CD14-positive monocyte (primary cell): ENCODE data around the gene PLCB1. TPM values are rescaled to one million over a fixed set of nuclear protein-coding genes. Genes with fewer than 3 reads are reported as not detected.

Experiments used
- DNase-seq, 3 donors: peaks; one replicate each; pipeline ENCODE4 v3.0.0-alpha.2; 2011 to 2022
- H2AFZ ChIP-seq: 2 replicates; pipeline ENCODE4 v1.6.0; 2012; ENCODE audit warnings: mild to moderate bottlenecking, low read depth, low read length, inconsistent platforms; ENCODE audit not compliant: insufficient read depth, poor library complexity, severe bottlenecking
- H3K27ac ChIP-seq, 2 donors: 1 replicate in 1 of 2; 2 replicates in 1 of 2; pipeline ENCODE4 v1.5.1; 2012 to 2013; ENCODE audit warnings: low read length in 2 of 2, control low read depth in 1 of 2, inconsistent platforms in 1 of 2, low read depth in 1 of 2, mild to moderate bottlenecking in 1 of 2
- H3K27me3 ChIP-seq, 2 donors: one replicate each; pipeline versions ENCODE4 v1.6.0 to v1.6.1; 2011 to 2013; ENCODE audit warnings: low read length in 2 of 2; ENCODE audit not compliant: control insufficient read depth in 2 of 2, insufficient read depth in 2 of 2
- H3K36me3 ChIP-seq, 2 donors: replicated peaks in 1 of 2; 1 replicate in 1 of 2; 2 replicates in 1 of 2; pipeline versions ENCODE4 v1.5.1 to v1.6.1; 2012 to 2013; ENCODE audit warnings: low read length in 2 of 2, control low read depth in 1 of 2, inconsistent platforms in 1 of 2, mild to moderate bottlenecking in 1 of 2; ENCODE audit not compliant: insufficient read depth in 2 of 2, control insufficient read depth in 1 of 2
- H3K4me1 ChIP-seq, 2 donors: 1 replicate in 1 of 2; 2 replicates in 1 of 2; pipeline versions ENCODE4 v1.5.1 to v1.6.1; 2012 to 2013; ENCODE audit warnings: low read length in 2 of 2, control low read depth in 1 of 2, inconsistent platforms in 1 of 2, mild to moderate bottlenecking in 1 of 2, moderate library complexity in 1 of 2; ENCODE audit not compliant: insufficient read depth in 2 of 2, control insufficient read depth in 1 of 2
- H3K4me2 ChIP-seq: replicated peaks from 2 replicates; pipeline ENCODE3; 2012; ENCODE audit warnings: low read length, moderate library complexity, mild to moderate bottlenecking; ENCODE audit not compliant: poor library complexity, severe bottlenecking; ENCODE audit errors: extremely low read depth
- H3K4me3 ChIP-seq, 3 experiments: fragments of 200-600 bp in 1 of 3; sonication (generic) in 1 of 3; replicated peaks in 1 of 3; 1 replicate in 2 of 3; 2 replicates in 1 of 3; pipeline ENCODE4 v1.5.1; 2011 to 2013; ENCODE audit warnings: low read length in 3 of 3, mild to moderate bottlenecking in 3 of 3, control low read depth in 2 of 3, low read depth in 2 of 3, inconsistent platforms in 1 of 3, moderate library complexity in 1 of 3
- H3K79me2 ChIP-seq: 2 replicates; pipeline ENCODE4 v1.6.0; 2012; ENCODE audit warnings: mild to moderate bottlenecking, control low read depth, inconsistent platforms, low read length, moderate library complexity; ENCODE audit not compliant: insufficient read depth
- H3K9ac ChIP-seq: 2 replicates; pipeline ENCODE4 v1.6.0; 2017; ENCODE audit warnings: low read length, mild to moderate bottlenecking; ENCODE audit not compliant: insufficient read depth, poor library complexity, severe bottlenecking
- H3K9me3 ChIP-seq, 2 donors: replicated peaks in 1 of 2; 1 replicate in 1 of 2; 2 replicates in 1 of 2; pipeline versions ENCODE4 v1.5.1 to v1.6.1; 2012 to 2013; ENCODE audit warnings: low read length in 2 of 2, control low read depth in 1 of 2; ENCODE audit not compliant: control insufficient read depth in 1 of 2, insufficient read depth in 1 of 2
- H4K20me1 ChIP-seq: 2 replicates; pipeline ENCODE4 v1.6.0; 2012; ENCODE audit warnings: mild to moderate bottlenecking, low read length, control low read depth, moderate library complexity; ENCODE audit not compliant: insufficient read depth
- H3K27ac Mint-ChIP-seq, 7 donors: one replicate each; pipeline ENCODE4 v1.8.0; 2020; ENCODE audit warnings: mild to moderate bottlenecking in 7 of 7, mixed read lengths in 7 of 7, moderate library complexity in 6 of 7, inconsistent platforms in 2 of 7
- H3K27me3 Mint-ChIP-seq, 3 donors: one replicate each; pipeline ENCODE4 v1.8.0; 2021 to 2022; ENCODE audit warnings: low read depth in 3 of 3, mild to moderate bottlenecking in 3 of 3, mixed read lengths in 3 of 3, moderate library complexity in 3 of 3, inconsistent platforms in 1 of 3
- H3K36me3 Mint-ChIP-seq, 2 donors: one replicate each; pipeline ENCODE4 v1.8.0; 2020; ENCODE audit warnings: mixed read lengths in 2 of 2, inconsistent platforms in 1 of 2, mild to moderate bottlenecking in 1 of 2
- H3K4me1 Mint-ChIP-seq: one replicate; pipeline ENCODE4 v1.8.0; 2020; ENCODE audit warnings: mild to moderate bottlenecking, mixed read lengths
- H3K4me3 Mint-ChIP-seq, 2 donors: one replicate each; pipeline ENCODE4 v1.8.0; 2020; ENCODE audit warnings: mild to moderate bottlenecking in 2 of 2, mixed read lengths in 2 of 2, moderate library complexity in 1 of 2
- H3K9me3 Mint-ChIP-seq, 7 donors: one replicate each; pipeline ENCODE4 v1.8.0; 2020 to 2022; ENCODE audit warnings: mixed read lengths in 7 of 7, mild to moderate bottlenecking in 6 of 7, moderate library complexity in 6 of 7, inconsistent platforms in 2 of 7
- WGBS: methylation state at CpG from one replicate; pipeline ENCODE4 v1.1.5; 2013; ENCODE audit warnings: missing lambda C conversion rate; ENCODE audit not compliant: insufficient coverage; 5-methylcytosine and 5-hydroxymethylcytosine counted together
- intact Hi-C, 2 donors: fragments of 100-400 bp; cut with micrococcal nuclease; formaldehyde crosslinking; loops; one replicate each; pipeline versions ENCODE4 v1.15.0 to v1.15.1; 2023
- polyA plus RNA-seq, 3 donors: library from polyadenylated mRNA; depleted of rRNA in 1 of 3; unstranded in 2 of 3; stranded (reverse) in 1 of 3; fragments of 300-500 nt in 2 of 3; fragments of >200 nt in 1 of 3; fragmentation: Illumina TruSeq in 2 of 3; gene quantifications; 1 replicate in 2 of 3; 2 replicates in 1 of 3; pipeline ENCODE4 v1.2.3, GENCODE V29; 2012 to 2021
- TF ChIP-seq, protein P1 (sequence below): fragments of 200-600 bp; IDR thresholded peaks from one replicate; pipeline ENCODE4 v1.8.0; 2022; ENCODE audit warnings: antibody characterized with exemption, mild to moderate bottlenecking

Gene PLCB1
- polyA plus RNA-seq, 3 donors, result 8.6 to 16.4 (median 13.2) TPM

- no peak overlapping the region for H3K9ac ChIP-seq
- no peaks in the 10 kb centered on the region for H3K27me3 ChIP-seq
- TF ChIP-seq, protein P1, sequence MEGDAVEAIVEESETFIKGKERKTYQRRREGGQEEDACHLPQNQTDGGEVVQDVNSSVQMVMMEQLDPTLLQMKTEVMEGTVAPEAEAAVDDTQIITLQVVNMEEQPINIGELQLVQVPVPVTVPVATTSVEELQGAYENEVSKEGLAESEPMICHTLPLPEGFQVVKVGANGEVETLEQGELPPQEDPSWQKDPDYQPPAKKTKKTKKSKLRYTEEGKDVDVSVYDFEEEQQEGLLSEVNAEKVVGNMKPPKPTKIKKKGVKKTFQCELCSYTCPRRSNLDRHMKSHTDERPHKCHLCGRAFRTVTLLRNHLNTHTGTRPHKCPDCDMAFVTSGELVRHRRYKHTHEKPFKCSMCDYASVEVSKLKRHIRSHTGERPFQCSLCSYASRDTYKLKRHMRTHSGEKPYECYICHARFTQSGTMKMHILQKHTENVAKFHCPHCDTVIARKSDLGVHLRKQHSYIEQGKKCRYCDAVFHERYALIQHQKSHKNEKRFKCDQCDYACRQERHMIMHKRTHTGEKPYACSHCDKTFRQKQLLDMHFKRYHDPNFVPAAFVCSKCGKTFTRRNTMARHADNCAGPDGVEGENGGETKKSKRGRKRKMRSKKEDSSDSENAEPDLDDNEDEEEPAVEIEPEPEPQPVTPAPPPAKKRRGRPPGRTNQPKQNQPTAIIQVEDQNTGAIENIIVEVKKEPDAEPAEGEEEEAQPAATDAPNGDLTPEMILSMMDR, result no peak
- H3K36me3 Mint-ChIP-seq, result no peaks in the 10 kb centered on the region
- no peak overlapping the region for H3K4me3 ChIP-seq
- no CpG with 5 or more reads among the region's 2 CpGs for WGBS
- H3K4me1 Mint-ChIP-seq, result no peaks in the 10 kb centered on the region
- no peaks in the 10 kb centered on the region for H4K20me1 ChIP-seq
- H3K4me1 ChIP-seq, result no peaks in the 10 kb centered on the region
- no peak for DNase-seq
- H3K27ac Mint-ChIP-seq, result peak overlapping the region in 1 of 7 donors; percentile 23
- no peak overlapping the region for H2AFZ ChIP-seq
- no peaks in the 10 kb centered on the region for H3K9me3 ChIP-seq
- intact Hi-C loops, result no loop called here
- no peaks in the 10 kb centered on the region for H3K36me3 ChIP-seq
- no peak overlapping the region for H3K4me3 Mint-ChIP-seq
- peaks cover 0 to 4% (median 0%) of the 10 kb centered on the region in 3 donors for H3K27me3 Mint-ChIP-seq
- no peak overlapping the region for H3K4me2 ChIP-seq
- H3K79me2 ChIP-seq, result no peaks in the 10 kb centered on the region
- H3K27ac ChIP-seq, result no peak overlapping the region
- peaks cover 0 to 1% (median 0%) of the 10 kb centered on the region in 7 donors for H3K9me3 Mint-ChIP-seq
Measured at GRCh38 chr20:8924539-8924938, 792.5 kb downstream of the PLCB1 start.

DNA sequence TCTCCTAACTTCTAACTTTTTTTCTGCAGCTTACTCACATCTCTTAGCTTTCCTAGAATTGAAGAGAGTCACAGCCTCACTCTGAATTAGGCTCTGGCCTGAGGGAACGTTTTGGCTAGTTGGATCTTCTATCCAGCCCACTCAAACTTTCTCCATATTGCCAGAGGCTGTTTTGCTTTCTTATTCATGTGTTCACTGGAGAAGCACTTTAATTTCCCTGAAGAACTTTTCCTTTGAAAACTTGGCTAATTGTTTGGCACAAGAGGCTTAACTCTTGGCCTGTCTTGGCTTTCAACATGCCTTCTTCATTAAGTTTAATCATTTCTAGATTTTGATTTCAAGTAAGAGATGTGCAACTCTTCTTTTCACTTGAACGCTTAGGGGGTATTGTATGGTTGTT lies 798.7 kb downstream of the PLCB1 start:
- TF ChIP-seq, protein P1, result no peak
- Histone ChIP-seq H3K27ac (no peak overlapping the region), H4K20me1 (no peaks in the 10 kb centered on the region), H2AFZ (no peak overlapping the region), H3K9me3 (no peaks in the 10 kb centered on the region), H3K79me2 (no peaks in the 10 kb centered on the region), H3K4me1 (no peaks in the 10 kb centered on the region), H3K9ac (no peak overlapping the region), H3K4me3 (no peak overlapping the region), H3K36me3 (no peaks in the 10 kb centered on the region), H3K4me2 (no peak overlapping the region), H3K27me3 (no peaks in the 10 kb centered on the region)
- H3K4me1 Mint-ChIP-seq, result no peaks in the 10 kb centered on the region
- H3K27ac Mint-ChIP-seq, result no peak overlapping the region
- H3K36me3 Mint-ChIP-seq, result no peaks in the 10 kb centered on the region
- peaks cover 0 to 3% (median 0%) of the 10 kb centered on the region in 7 donors for H3K9me3 Mint-ChIP-seq
- intact Hi-C loops, result no loop called here
- WGBS, result 71% methylated on average over 1 of the region's 2 CpGs
- H3K4me3 Mint-ChIP-seq, result no peak overlapping the region
- no peak for DNase-seq
- H3K27me3 Mint-ChIP-seq, result peaks cover 0 to 5% (median 0%) of the 10 kb centered on the region in 3 donors
